Erythroblast (primary cell): ENCODE data around the gene TMEM14A.

ENCODE experiments used
- GATA1 ChIP-seq: IDR thresholded peaks from 2 replicates; pipeline ENCODE4 v1.6.1; 2011; ENCODE audit warnings: low read depth, mild to moderate bottlenecking, control low read depth, low read length, moderate library complexity
- POLR2A ChIP-seq: IDR thresholded peaks from 2 replicates; pipeline ENCODE4 v1.6.1; 2011; ENCODE audit warnings: mild to moderate bottlenecking, low read length

DNA sequence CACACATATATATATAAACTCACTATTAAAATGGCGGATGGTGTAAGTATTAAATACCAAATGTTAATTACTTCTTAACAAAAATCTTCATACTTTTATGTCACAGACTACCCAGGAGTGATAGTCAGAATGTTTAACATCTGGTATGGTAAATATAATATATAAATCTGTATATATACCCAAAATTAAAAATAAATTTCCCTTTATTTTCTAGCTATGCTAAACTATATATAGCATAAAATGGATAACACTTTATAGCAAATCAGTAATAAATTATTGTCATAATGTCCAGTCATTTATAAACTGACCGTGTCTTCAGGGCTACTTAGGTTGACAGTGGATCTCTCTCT is 55.3 kb downstream of the TMEM14A start:
- TF ChIP-seq POLR2A, result no peak
- no peak for TF ChIP-seq GATA1
